ENCODE measurements around the gene CAMK2D. TPM values are rescaled to one million over a fixed set of nuclear protein-coding genes. Genes with fewer than 3 reads are reported as not detected.
A peak's percentile ranks its signal among the peaks of the same experiment; 100 is the strongest.

Gene CAMK2D
- total RNA-seq, 2 donors from 2014 or later, result 132 to 187 TPM

- no peaks in the 10 kb centered on the region for H3K9me3 ChIP-seq
- no peak for TF ChIP-seq CTCF (IDR thresholded peaks at IDR 0.05)
- DNase-seq (ENCODE audit: low spot score), result no peak
- H3K27ac ChIP-seq, result peak overlapping the region in 1 of 2 donors; percentile 8
- H3K4me1 ChIP-seq, result peaks cover 0 to 12% of the 10 kb centered on the region in 2 donors
- H3K4me3 ChIP-seq, result no peak overlapping the region
- peaks cover 26% of the 10 kb centered on the region for H3K36me3 ChIP-seq
- H3K27me3 ChIP-seq, result no peaks in the 10 kb centered on the region
These were observed 262.4 kb downstream of the CAMK2D start for GRCh38 chr4:113499166-113499565.

GRCh38 chr4:113497154-113497884 is 264.2 kb downstream of the CAMK2D start:
- Histone ChIP-seq H3K27ac (no peak overlapping the region), H3K27me3 (no peaks in the 10 kb centered on the region), H3K4me1 (peaks cover 0 to 8% of the 10 kb centered on the region in 2 donors), H3K4me3 (no peak overlapping the region), H3K9me3 (no peaks in the 10 kb centered on the region), H3K36me3 (peaks cover 26% of the 10 kb centered on the region)
- no peak for TF ChIP-seq CTCF (IDR thresholded peaks at IDR 0.05)
- no peak for DNase-seq (ENCODE audit: low spot score)

- no peaks in the 10 kb centered on the region for H3K27me3 ChIP-seq
- peaks cover 26% of the 10 kb centered on the region for H3K36me3 ChIP-seq
- DNase-seq (ENCODE audit: low spot score), result no peak
- H3K4me1 ChIP-seq, result peaks cover 0 to 8% of the 10 kb centered on the region in 2 donors
- H3K4me3 ChIP-seq, result no peak overlapping the region
- no peak for TF ChIP-seq CTCF (IDR thresholded peaks at IDR 0.05)
- H3K9me3 ChIP-seq, result no peaks in the 10 kb centered on the region
- H3K27ac ChIP-seq, result no peak overlapping the region
These were observed 264.8 kb downstream of the CAMK2D start for GRCh38 chr4:113496698-113497097.

- H3K9me3 ChIP-seq, result no peaks in the 10 kb centered on the region
- peaks cover 0 to 8% of the 10 kb centered on the region in 2 donors for H3K4me1 ChIP-seq
- H3K27ac ChIP-seq, result no peak overlapping the region
- DNase-seq (ENCODE audit: low spot score), result no peak
- H3K4me3 ChIP-seq, result no peak overlapping the region
- H3K27me3 ChIP-seq, result no peaks in the 10 kb centered on the region
- H3K36me3 ChIP-seq, result peaks cover 26% of the 10 kb centered on the region
- TF ChIP-seq CTCF (IDR thresholded peaks at IDR 0.05), result no peak
These were observed 265.7 kb downstream of the CAMK2D start for GRCh38 chr4:113495790-113496189.

GRCh38 chr4:113483131-113483530 is 278.4 kb downstream of the CAMK2D start:
- Histone ChIP-seq H3K27ac (no peak overlapping the region), H3K36me3 (no peaks in the 10 kb centered on the region), H3K4me3 (no peak overlapping the region), H3K9me3 (no peaks in the 10 kb centered on the region), H3K27me3 (no peaks in the 10 kb centered on the region), H3K4me1 (no peaks in the 10 kb centered on the region)
- no peak for TF ChIP-seq CTCF (IDR thresholded peaks at IDR 0.05)
- no peak for DNase-seq (ENCODE audit: low spot score)

GRCh38 chr4:113482325-113482724 is 279.2 kb downstream of the CAMK2D start:
- H3K27ac ChIP-seq, result peak overlapping the region in 1 of 2 donors; percentile 50
- no peak for DNase-seq (ENCODE audit: low spot score)
- TF ChIP-seq CTCF (IDR thresholded peaks at IDR 0.05), result no peak

More at GRCh38 chr4:113482325-113482724, 279.2 kb downstream of the CAMK2D start:
- H3K4me3 ChIP-seq, result no peak overlapping the region
- peaks cover 3% of the 10 kb centered on the region for H3K36me3 ChIP-seq
- no peaks in the 10 kb centered on the region for H3K27me3 ChIP-seq
- peaks cover 0 to under 1% of the 10 kb centered on the region in 2 donors for H3K9me3 ChIP-seq
- H3K4me1 ChIP-seq, result no peaks in the 10 kb centered on the region
